SK-N-MC (cell line): ENCODE data around the gene MAP3K21.

ENCODE experiments used
- EZH2 ChIP-seq: fragments of 200-600 bp; sonication (generic); IDR thresholded peaks from one replicate; pipeline ENCODE4 v1.6.1; 2017; ENCODE audit warnings: antibody characterized with exemption
- POLR2AphosphoS5 ChIP-seq: IDR thresholded peaks from 2 replicates; pipeline ENCODE4 v1.6.1; 2012; ENCODE audit warnings: mild to moderate bottlenecking, low read depth, low read length, borderline replicate concordance

DNA sequence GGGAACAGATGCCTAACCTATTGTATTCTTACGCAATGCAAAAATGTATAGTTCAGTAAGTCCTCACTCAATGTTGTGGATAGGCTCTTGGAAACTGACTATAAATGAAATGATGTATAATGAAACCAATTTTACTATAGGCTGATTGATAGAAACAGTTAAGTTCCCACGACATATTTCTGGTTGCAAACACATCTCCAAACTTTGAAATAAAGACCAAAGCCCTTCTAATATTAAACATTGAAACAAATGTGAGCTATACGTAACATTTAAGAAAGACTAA, 29.1 kb downstream of the MAP3K21 start:
- TF ChIP-seq POLR2AphosphoS5 (no peak), EZH2 (no peak)
